Astrocyte of the cerebellum (primary cell): ENCODE results near the gene SLC17A7.

Source experiments
- DNase-seq: peaks from one replicate; pipeline ENCODE4 v3.0.0-alpha.2; 2011; ENCODE audit warnings: low read depth
- H3K4me3 ChIP-seq: 2 replicates; pipeline ENCODE4 v1.5.1; 2011; ENCODE audit warnings: mild to moderate bottlenecking, low read depth, low read length, moderate library complexity
- in situ Hi-C: cut with HindIII; loops from 2 replicates; pipeline ENCODE4 v1.10.0; 2017; ENCODE audit warnings: low sequenced_read_pairs
- TF ChIP-seq, protein P1 (sequence below): IDR thresholded peaks from 2 replicates; pipeline ENCODE4 v1.5.1; 2012; ENCODE audit warnings: low read length, low read depth, moderate library complexity, mild to moderate bottlenecking; ENCODE audit errors: missing control alignments

SLC17A7 gene

DNA sequence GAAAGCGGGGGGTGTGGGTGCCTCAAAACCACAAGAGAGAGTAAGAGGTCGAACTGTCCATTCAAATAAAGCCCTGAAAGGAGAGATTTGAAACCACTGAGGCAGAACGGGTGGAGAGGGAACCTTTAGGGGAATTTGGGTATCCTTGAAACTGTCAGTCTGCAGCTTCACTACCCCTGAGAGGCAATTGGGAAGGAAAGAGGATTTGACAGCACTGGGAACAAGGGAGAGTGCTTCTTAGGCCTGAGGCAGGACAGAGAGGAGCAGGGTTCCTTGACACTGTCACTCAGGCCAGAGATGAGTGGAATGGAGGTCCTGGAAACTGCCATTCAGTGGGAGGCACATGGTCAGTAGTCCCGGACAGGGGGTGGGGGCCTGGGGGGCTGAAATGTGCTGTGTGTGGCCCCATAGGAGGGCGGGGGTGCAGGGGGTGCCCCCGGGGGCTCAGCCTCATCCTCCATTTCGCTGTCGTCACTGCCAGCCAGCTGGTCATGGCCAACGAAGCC, 11.1 kb downstream of the SLC17A7 start:
- no peak overlapping the region for H3K4me3 ChIP-seq
- in situ Hi-C loops, result no loop called here
- TF ChIP-seq, protein P1, sequence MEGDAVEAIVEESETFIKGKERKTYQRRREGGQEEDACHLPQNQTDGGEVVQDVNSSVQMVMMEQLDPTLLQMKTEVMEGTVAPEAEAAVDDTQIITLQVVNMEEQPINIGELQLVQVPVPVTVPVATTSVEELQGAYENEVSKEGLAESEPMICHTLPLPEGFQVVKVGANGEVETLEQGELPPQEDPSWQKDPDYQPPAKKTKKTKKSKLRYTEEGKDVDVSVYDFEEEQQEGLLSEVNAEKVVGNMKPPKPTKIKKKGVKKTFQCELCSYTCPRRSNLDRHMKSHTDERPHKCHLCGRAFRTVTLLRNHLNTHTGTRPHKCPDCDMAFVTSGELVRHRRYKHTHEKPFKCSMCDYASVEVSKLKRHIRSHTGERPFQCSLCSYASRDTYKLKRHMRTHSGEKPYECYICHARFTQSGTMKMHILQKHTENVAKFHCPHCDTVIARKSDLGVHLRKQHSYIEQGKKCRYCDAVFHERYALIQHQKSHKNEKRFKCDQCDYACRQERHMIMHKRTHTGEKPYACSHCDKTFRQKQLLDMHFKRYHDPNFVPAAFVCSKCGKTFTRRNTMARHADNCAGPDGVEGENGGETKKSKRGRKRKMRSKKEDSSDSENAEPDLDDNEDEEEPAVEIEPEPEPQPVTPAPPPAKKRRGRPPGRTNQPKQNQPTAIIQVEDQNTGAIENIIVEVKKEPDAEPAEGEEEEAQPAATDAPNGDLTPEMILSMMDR, result no peak
- DNase-seq, result no peak

DNA sequence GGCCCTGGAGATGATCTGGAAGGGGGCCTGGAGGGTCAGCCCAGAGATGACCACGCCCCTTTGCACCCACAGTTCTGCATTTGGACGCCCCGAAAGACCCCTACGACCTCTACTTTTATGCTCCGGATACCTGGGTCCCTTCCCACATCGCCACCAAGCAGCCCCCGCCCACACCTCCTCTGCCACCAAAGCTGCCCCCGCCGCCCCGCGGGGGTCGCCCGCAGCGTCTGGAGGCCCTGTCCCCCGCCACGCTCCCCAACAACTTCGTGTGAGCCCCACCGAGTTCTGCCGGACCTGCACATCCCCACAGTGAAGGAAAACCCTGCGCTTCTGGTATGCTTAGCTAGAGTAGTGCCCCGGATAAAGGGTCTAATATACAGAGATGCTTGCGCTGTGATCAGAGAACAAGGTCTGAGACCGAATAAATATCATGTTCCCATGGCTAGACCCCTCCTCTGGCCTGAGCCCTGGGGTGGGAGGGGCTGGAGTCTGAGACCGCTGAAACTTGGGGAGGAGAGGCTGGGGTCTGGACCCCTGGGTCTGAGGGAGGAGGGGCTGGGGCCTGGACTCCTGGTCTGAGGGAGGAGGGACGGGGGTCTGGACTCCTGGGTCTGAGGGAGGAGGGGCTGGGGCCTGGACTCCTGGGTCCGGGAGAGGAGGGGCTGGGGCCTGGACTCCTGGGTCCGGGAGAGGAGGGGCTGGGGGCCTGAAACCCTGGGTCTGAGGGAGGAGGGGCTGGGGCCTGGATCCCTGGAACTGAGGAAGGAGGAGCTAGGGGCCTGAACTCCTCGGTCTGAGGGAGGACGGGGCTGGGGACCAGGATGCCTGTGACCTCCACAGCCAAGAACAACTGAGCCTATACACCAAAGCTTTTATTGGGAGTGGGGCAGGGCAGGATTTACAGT, 12.5 kb downstream of the SLC17A7 start:
- no peak overlapping the region for H3K4me3 ChIP-seq
- no peak for DNase-seq
- TF ChIP-seq, protein P1, result no peak
- in situ Hi-C loops, result loop anchor here (5.0 kb wide), 1 partner anchor 46 kb away; no protein-coding TSS in a partner anchor

DNA sequence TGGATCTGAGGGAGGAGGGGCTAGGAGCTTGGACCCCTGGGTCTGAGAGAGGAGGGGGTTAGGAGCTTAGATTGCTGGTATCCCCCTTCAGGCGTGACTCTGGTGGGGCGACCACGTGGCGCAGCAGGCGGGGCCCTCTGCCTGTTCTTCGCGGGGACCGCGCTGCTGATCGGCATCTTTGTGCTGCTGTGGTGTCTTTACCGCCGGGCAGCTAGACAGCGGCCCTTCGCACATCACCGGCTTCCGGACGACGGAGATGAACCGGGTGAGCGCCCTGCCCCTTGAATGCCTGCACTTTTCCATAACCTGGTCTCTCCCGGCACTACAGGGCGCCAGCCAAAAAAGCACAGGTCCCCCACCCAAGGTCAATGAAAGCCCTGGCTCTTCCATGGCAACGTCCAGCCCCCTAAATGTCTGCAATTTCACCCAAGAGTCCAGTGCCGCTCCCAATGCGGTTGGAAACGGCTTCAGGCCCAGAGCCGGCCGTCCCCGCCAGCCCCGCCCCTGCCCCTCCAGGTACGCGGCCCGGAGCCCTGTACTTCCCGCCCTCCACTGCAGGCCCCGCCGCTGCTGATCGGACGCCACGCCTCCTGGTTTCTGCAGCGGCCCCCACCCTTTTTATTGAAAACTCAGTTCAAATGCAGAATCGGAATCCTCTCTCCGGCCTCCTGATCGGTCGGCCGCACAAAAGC, 13.3 kb downstream of the SLC17A7 start:
- in situ Hi-C loops, result loop anchor here (5.0 kb wide), 1 partner anchor 46 kb away; no protein-coding TSS in a partner anchor
- H3K4me3 ChIP-seq, result no peak overlapping the region
- DNase-seq, result no peak
- TF ChIP-seq, protein P1, result no peak

DNA sequence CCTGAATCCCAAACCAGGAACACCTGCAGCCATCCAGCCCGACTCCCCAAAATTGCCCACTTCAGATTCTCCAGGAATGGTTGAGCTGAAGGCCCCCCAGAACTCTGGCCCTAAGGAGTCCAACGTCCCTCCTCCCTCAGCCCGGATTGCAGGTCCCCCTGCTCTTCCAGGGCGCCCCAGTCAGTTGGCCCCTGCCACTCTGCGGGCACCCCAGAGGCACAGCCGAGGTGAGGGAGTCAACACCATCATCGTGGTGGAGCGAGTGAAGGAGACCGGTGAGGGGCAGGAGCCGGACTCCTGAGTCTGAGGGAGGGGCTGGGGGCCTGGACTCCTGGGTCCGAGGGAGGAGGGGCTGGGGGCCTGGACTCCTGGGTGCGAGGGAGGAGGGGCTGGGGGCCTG, 14.0 kb downstream of the SLC17A7 start:
- DNase-seq, result no peak
- in situ Hi-C loops, result loop anchor here (5.0 kb wide), 1 partner anchor 45 kb away; no protein-coding TSS in a partner anchor
- TF ChIP-seq, protein P1, result no peak
- no peak overlapping the region for H3K4me3 ChIP-seq

DNA sequence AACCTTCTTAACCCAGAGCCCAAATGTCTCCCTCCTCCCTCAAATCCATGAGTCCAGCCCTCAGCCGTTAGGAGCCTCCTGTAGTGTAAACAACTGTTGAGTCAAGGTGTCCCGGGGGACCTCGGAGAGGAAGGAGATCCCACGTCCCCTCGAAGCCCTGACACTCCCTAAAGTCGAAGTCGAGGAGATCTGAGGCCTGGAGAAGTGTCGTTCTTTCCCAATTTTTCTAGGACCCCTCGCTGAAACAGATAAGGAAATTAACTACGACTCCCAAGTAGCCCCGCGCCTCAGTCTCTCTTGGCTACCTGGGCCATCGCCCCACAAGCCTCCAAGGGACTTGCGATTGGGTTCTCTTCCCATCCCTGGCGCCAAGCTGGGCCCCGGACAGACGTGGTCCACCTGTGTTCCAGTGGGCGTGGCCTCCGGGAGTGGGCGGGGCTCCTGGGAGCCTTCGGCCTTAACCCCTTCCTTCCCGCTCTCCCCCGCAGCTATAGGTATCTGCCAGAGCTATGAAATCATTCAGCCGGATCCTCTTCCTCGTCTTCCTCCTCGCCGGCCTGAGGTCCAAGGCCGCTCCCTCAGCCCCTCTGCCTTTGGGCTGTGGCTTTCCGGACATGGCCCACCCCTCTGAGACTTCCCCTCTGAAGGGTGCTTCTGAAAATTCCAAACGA, 15.3 kb downstream of the SLC17A7 start:
- H3K4me3 ChIP-seq, result no peak overlapping the region
- DNase-seq, result no peak
- TF ChIP-seq, protein P1, result no peak
- in situ Hi-C loops, result loop anchor here (5.0 kb wide), 1 partner anchor 44 kb away; no protein-coding TSS in a partner anchor

DNA sequence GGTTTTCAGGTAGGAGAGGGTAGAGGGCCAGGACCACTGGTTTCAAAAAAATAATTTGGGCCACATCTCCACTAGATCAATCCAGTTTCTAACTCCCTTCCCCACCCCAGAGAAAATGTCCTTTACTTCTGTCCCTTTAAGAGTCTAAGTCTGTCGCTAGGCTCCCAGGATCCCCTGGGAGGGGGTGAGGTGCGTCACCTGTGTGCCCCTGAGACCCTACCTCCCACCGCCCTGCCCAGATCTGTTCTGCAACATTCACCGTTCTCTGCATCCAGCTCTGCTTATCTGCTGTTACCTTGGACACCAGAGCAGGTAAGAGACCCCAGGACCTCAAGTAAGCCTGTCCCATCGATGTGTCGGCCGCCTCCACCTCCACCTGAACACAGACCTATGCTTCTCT, 16.1 kb downstream of the SLC17A7 start, which contains the start of gene GFY:
Gene GFY (plus strand): TSS at position 211 of the 400 bp plus-strand sequence. CDS start 1,043 bp downstream, outside the sequence.
- in situ Hi-C loops, result loop anchor here (5.0 kb wide), 1 partner anchor 43 kb away; no protein-coding TSS in a partner anchor
- H3K4me3 ChIP-seq, result no peak within 1 kb of the TSS
- TF ChIP-seq, protein P1, result no peak
- DNase-seq, result no peak
